IPS-20b (cell line): ENCODE results near the gene CD1E.

Experiments used
- H3K27ac ChIP-seq: one replicate; pipeline ENCODE4 v1.5.1; 2013; ENCODE audit warnings: low read length
- H3K27me3 ChIP-seq: 2 replicates; pipeline ENCODE4 v1.6.1; 2013; ENCODE audit warnings: mild to moderate bottlenecking, low read length, inconsistent platforms; ENCODE audit not compliant: insufficient read depth
- H3K36me3 ChIP-seq: 2 replicates; pipeline ENCODE4 v1.6.1; 2013; ENCODE audit warnings: low read depth, mild to moderate bottlenecking, inconsistent platforms, low read length, moderate library complexity; ENCODE audit not compliant: insufficient read depth
- H3K4me1 ChIP-seq: 2 replicates; pipeline ENCODE4 v1.6.1; 2013; ENCODE audit warnings: mild to moderate bottlenecking, control low read depth, inconsistent platforms, low read length, moderate library complexity; ENCODE audit not compliant: insufficient read depth
- H3K4me3 ChIP-seq: 2 replicates; pipeline ENCODE4 v1.5.1; 2013; ENCODE audit warnings: mild to moderate bottlenecking, low read length, inconsistent platforms
- H3K9ac ChIP-seq: 2 replicates; pipeline ENCODE4 v1.6.1; 2013; ENCODE audit warnings: low read depth, mild to moderate bottlenecking, inconsistent platforms, low read length, moderate library complexity
- H3K9me3 ChIP-seq: 2 replicates; pipeline ENCODE4 v1.6.1; 2013; ENCODE audit warnings: mild to moderate bottlenecking, low read depth, low read length, inconsistent platforms; ENCODE audit not compliant: insufficient read depth

CD1E gene

GRCh38 chr1:158353303-158354075 is at the start of gene CD1E:
TSS of gene CD1E (plus strand) at chr1:158353894. CDS start at chr1:158353989, 95 bp downstream.
- H3K4me3 ChIP-seq, result no peak within 1 kb of the TSS
- H3K4me1 ChIP-seq, result peaks cover 8% of the 10 kb centered on the region; the same call in 1 of the 2 replicates
- no peaks in the 10 kb centered on the region for H3K9me3 ChIP-seq
- no peaks in the 10 kb centered on the region for H3K36me3 ChIP-seq
- H3K27ac ChIP-seq, result no peak within 1 kb of the TSS
- no peaks in the 10 kb centered on the region for H3K27me3 ChIP-seq
- no peak within 1 kb of the TSS for H3K9ac ChIP-seq

- peaks cover 5% of the 10 kb centered on the region for H3K9me3 ChIP-seq
- H3K4me3 ChIP-seq, result no peak overlapping the region
- no peaks in the 10 kb centered on the region for H3K4me1 ChIP-seq
- no peak overlapping the region for H3K27ac ChIP-seq
- H3K27me3 ChIP-seq, result no peaks in the 10 kb centered on the region
- H3K36me3 ChIP-seq, result no peaks in the 10 kb centered on the region
- no peak overlapping the region for H3K9ac ChIP-seq
Observed at GRCh38 chr1:158310623-158311022, 43.1 kb upstream of the CD1E start.

GRCh38 chr1:158311066-158311465 is 42.6 kb upstream of the CD1E start:
- Histone ChIP-seq H3K27me3 (no peaks in the 10 kb centered on the region), H3K4me1 (no peaks in the 10 kb centered on the region), H3K27ac (no peak overlapping the region), H3K4me3 (no peak overlapping the region), H3K9ac (no peak overlapping the region), H3K36me3 (no peaks in the 10 kb centered on the region), H3K9me3 (peaks cover 5% of the 10 kb centered on the region)

GRCh38 chr1:158323866-158324265 is 29.8 kb upstream of the CD1E start:
- Histone ChIP-seq H3K36me3 (no peaks in the 10 kb centered on the region), H3K4me3 (no peak overlapping the region), H3K4me1 (no peaks in the 10 kb centered on the region), H3K9ac (no peak overlapping the region), H3K27me3 (no peaks in the 10 kb centered on the region), H3K27ac (no peak overlapping the region), H3K9me3 (no peaks in the 10 kb centered on the region)

GRCh38 chr1:158324395-158324794 is 29.3 kb upstream of the CD1E start:
- Histone ChIP-seq H3K36me3 (no peaks in the 10 kb centered on the region), H3K4me3 (no peak overlapping the region), H3K27me3 (no peaks in the 10 kb centered on the region), H3K27ac (no peak overlapping the region), H3K4me1 (no peaks in the 10 kb centered on the region), H3K9me3 (no peaks in the 10 kb centered on the region), H3K9ac (no peak overlapping the region)

GRCh38 chr1:158327481-158327880 is 26.2 kb upstream of the CD1E start:
- no peaks in the 10 kb centered on the region for H3K4me1 ChIP-seq
- no peak overlapping the region for H3K27ac ChIP-seq

GRCh38 chr1:158328426-158328825 is 25.3 kb upstream of the CD1E start:
- no peak overlapping the region for H3K4me3 ChIP-seq
- no peak overlapping the region for H3K9ac ChIP-seq
- H3K9me3 ChIP-seq, result no peaks in the 10 kb centered on the region
- no peak overlapping the region for H3K27ac ChIP-seq
- no peaks in the 10 kb centered on the region for H3K4me1 ChIP-seq
- no peaks in the 10 kb centered on the region for H3K36me3 ChIP-seq
- no peaks in the 10 kb centered on the region for H3K27me3 ChIP-seq

More at GRCh38 chr1:158327481-158327880, 26.2 kb upstream of the CD1E start:
- Histone ChIP-seq H3K9ac (no peak overlapping the region), H3K36me3 (no peaks in the 10 kb centered on the region), H3K4me3 (no peak overlapping the region), H3K27me3 (no peaks in the 10 kb centered on the region), H3K9me3 (no peaks in the 10 kb centered on the region)

- Histone ChIP-seq H3K36me3 (no peaks in the 10 kb centered on the region), H3K9me3 (no peaks in the 10 kb centered on the region), H3K27ac (no peak overlapping the region), H3K27me3 (no peaks in the 10 kb centered on the region), H3K9ac (no peak overlapping the region), H3K4me1 (no peaks in the 10 kb centered on the region), H3K4me3 (no peak overlapping the region)
Observed at GRCh38 chr1:158329300-158329699, 24.4 kb upstream of the CD1E start.

GRCh38 chr1:158329733-158330132 is 24.0 kb upstream of the CD1E start:
- Histone ChIP-seq H3K4me3 (no peak overlapping the region), H3K27ac (no peak overlapping the region), H3K4me1 (no peaks in the 10 kb centered on the region), H3K9me3 (no peaks in the 10 kb centered on the region), H3K36me3 (no peaks in the 10 kb centered on the region), H3K9ac (no peak overlapping the region), H3K27me3 (no peaks in the 10 kb centered on the region)

GRCh38 chr1:158330391-158331105 is 23.1 kb upstream of the CD1E start:
- H3K9ac ChIP-seq, result no peak overlapping the region
- no peaks in the 10 kb centered on the region for H3K27me3 ChIP-seq
- H3K36me3 ChIP-seq, result no peaks in the 10 kb centered on the region
- no peak overlapping the region for H3K27ac ChIP-seq
- no peaks in the 10 kb centered on the region for H3K4me1 ChIP-seq
- no peak overlapping the region for H3K4me3 ChIP-seq
- no peaks in the 10 kb centered on the region for H3K9me3 ChIP-seq

- no peak overlapping the region for H3K27ac ChIP-seq
- no peaks in the 10 kb centered on the region for H3K36me3 ChIP-seq
- no peaks in the 10 kb centered on the region for H3K27me3 ChIP-seq
- H3K9me3 ChIP-seq, result no peaks in the 10 kb centered on the region
- H3K4me3 ChIP-seq, result no peak overlapping the region
- no peak overlapping the region for H3K9ac ChIP-seq
- H3K4me1 ChIP-seq, result no peaks in the 10 kb centered on the region
Observed at GRCh38 chr1:158331106-158331425, 22.6 kb upstream of the CD1E start.

GRCh38 chr1:158331481-158332150 is 22.1 kb upstream of the CD1E start, which contains the start of gene CD1B:
TSS of gene CD1B (minus strand) at chr1:158331531. CDS start at chr1:158331423, 108 bp downstream.
- H3K27me3 ChIP-seq, result no peaks in the 10 kb centered on the region

More at GRCh38 chr1:158331481-158332150, 22.1 kb upstream of the CD1E start, which contains the start of gene CD1B:
- no peaks in the 10 kb centered on the region for H3K36me3 ChIP-seq
- H3K4me3 ChIP-seq, result no peak within 1 kb of the TSS
- no peaks in the 10 kb centered on the region for H3K9me3 ChIP-seq
- H3K9ac ChIP-seq, result no peak within 1 kb of the TSS
- no peak within 1 kb of the TSS for H3K27ac ChIP-seq
- H3K4me1 ChIP-seq, result no peaks in the 10 kb centered on the region
